H1 (cell line): ENCODE data around the gene IFT122. TPM values are rescaled to one million over a fixed set of nuclear protein-coding genes. Genes with fewer than 3 reads are reported as not detected.

Source experiments
- CHD2 ChIP-seq: IDR thresholded peaks from 2 replicates; pipeline ENCODE4 v1.6.1; 2012; ENCODE audit warnings: low read length, improper control_type of control experiment
- CTBP2 ChIP-seq: IDR thresholded peaks from 2 replicates; pipeline ENCODE4 v1.7.0; 2011; ENCODE audit warnings: borderline replicate concordance, mild to moderate bottlenecking, moderate library complexity, mixed read lengths, low read length; ENCODE audit not compliant: insufficient read depth, insufficient read length
- GTF2F1 ChIP-seq: IDR thresholded peaks from 2 replicates; pipeline ENCODE4 v1.6.1; 2012; ENCODE audit warnings: low read depth, low read length, improper control_type of control experiment, borderline replicate concordance
- MAFK ChIP-seq: IDR thresholded peaks from 2 replicates; pipeline ENCODE4 v1.6.1; 2012; ENCODE audit warnings: low read depth, mild to moderate bottlenecking, improper control_type of control experiment, low read length
- POLR2AphosphoS5 ChIP-seq: IDR thresholded peaks from 2 replicates; pipeline ENCODE4 v1.6.1; 2011; ENCODE audit warnings: low read depth, low read length
- RAD21 ChIP-seq, 2 experiments: IDR thresholded peaks in 1 of 2; conservative IDR thresholded peaks in 1 of 2; 2 replicates each; pipeline ENCODE4 v1.6.1; 2011; ENCODE audit warnings: low read depth in 2 of 2, low read length in 2 of 2, improper control_type of control experiment in 1 of 2, inconsistent platforms in 1 of 2, mild to moderate bottlenecking in 1 of 2, moderate library complexity in 1 of 2
- SIX5 ChIP-seq: IDR thresholded peaks from 2 replicates; pipeline ENCODE4 v1.6.1; 2011; ENCODE audit warnings: mild to moderate bottlenecking, low read depth, low read length
- SP4 ChIP-seq: IDR thresholded peaks from 2 replicates; pipeline ENCODE4 v1.6.1; 2012; ENCODE audit warnings: low read length, inconsistent platforms
- SRF ChIP-seq: IDR thresholded peaks from 2 replicates; pipeline ENCODE4 v1.6.1; 2011; ENCODE audit warnings: mild to moderate bottlenecking, low read depth, low read length, moderate library complexity
- TEAD4 ChIP-seq: IDR thresholded peaks from 2 replicates; pipeline ENCODE4 v1.6.1; 2012; ENCODE audit warnings: low read depth, low read length, inconsistent platforms, mixed read lengths
- polyA plus RNA-seq, 7 experiments: library from polyadenylated mRNA; depleted of rRNA in 3 of 7; stranded (reverse) in 5 of 7; unstranded in 2 of 7; fragments of >200 nt in 5 of 7; fragments of 200-250 nt in 2 of 7; gene quantifications; 1 replicate in 5 of 7; 2 replicates in 1 of 7; 4 replicates in 1 of 7; pipeline versions ENCODE4 v1.2.1 to v1.2.3, GENCODE V29; 2011 to 2013; ENCODE audit warnings: missing spikeins in 2 of 7, mixed read lengths in 2 of 7
- total RNA-seq: library from RNA; stranded (reverse); fragmentation: NEBNext Ultra II Directional; extraction: Animal tissue kit (Norgen Biotek cat#: 25700); gene quantifications from 2 replicates; pipeline ENCODE4 v1.2.1, GENCODE V29; 2021
- TF ChIP-seq, protein P1 (sequence below): fragments of 300-600 bp; sonication (generic); IDR thresholded peaks from 2 replicates; pipeline ENCODE4 v1.7.1; 2012; ENCODE audit warnings: low read length, moderate library complexity, mild to moderate bottlenecking, inconsistent platforms; ENCODE audit not compliant: insufficient replicate concordance

IFT122 gene
- total and polyA plus RNA-seq, 2 of the 8 experiments (the other 6 are each of a cell fraction or from before 2014, with no cell fraction given): 23.7 to 25.1 TPM

DNA sequence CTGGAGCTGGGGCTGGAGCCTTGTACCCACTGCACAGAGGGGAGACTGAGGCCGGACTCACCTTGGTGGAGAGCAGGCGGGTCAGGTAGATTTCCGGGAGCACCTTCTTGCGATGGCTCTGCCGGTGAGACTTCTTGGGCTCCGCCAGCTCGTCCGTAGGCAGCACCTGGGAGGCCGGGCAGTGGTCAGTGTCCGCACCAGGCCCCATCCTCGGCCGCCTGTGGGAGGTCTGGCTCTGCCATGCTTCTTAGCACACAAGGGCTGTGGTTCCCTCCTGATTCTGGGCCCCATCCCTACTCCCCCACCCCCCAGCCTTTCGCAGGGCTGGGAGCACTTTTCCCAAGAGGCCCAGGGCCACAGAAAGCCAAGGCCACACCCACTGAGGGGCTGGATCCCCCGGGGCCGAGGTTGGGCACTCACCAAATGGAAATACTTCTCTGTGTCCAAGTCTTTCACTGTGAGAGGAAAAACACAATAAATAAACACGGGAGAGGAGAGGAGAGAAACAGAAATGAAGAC, 120.3 kb downstream of the IFT122 start (continued):
- TF ChIP-seq, protein P1, sequence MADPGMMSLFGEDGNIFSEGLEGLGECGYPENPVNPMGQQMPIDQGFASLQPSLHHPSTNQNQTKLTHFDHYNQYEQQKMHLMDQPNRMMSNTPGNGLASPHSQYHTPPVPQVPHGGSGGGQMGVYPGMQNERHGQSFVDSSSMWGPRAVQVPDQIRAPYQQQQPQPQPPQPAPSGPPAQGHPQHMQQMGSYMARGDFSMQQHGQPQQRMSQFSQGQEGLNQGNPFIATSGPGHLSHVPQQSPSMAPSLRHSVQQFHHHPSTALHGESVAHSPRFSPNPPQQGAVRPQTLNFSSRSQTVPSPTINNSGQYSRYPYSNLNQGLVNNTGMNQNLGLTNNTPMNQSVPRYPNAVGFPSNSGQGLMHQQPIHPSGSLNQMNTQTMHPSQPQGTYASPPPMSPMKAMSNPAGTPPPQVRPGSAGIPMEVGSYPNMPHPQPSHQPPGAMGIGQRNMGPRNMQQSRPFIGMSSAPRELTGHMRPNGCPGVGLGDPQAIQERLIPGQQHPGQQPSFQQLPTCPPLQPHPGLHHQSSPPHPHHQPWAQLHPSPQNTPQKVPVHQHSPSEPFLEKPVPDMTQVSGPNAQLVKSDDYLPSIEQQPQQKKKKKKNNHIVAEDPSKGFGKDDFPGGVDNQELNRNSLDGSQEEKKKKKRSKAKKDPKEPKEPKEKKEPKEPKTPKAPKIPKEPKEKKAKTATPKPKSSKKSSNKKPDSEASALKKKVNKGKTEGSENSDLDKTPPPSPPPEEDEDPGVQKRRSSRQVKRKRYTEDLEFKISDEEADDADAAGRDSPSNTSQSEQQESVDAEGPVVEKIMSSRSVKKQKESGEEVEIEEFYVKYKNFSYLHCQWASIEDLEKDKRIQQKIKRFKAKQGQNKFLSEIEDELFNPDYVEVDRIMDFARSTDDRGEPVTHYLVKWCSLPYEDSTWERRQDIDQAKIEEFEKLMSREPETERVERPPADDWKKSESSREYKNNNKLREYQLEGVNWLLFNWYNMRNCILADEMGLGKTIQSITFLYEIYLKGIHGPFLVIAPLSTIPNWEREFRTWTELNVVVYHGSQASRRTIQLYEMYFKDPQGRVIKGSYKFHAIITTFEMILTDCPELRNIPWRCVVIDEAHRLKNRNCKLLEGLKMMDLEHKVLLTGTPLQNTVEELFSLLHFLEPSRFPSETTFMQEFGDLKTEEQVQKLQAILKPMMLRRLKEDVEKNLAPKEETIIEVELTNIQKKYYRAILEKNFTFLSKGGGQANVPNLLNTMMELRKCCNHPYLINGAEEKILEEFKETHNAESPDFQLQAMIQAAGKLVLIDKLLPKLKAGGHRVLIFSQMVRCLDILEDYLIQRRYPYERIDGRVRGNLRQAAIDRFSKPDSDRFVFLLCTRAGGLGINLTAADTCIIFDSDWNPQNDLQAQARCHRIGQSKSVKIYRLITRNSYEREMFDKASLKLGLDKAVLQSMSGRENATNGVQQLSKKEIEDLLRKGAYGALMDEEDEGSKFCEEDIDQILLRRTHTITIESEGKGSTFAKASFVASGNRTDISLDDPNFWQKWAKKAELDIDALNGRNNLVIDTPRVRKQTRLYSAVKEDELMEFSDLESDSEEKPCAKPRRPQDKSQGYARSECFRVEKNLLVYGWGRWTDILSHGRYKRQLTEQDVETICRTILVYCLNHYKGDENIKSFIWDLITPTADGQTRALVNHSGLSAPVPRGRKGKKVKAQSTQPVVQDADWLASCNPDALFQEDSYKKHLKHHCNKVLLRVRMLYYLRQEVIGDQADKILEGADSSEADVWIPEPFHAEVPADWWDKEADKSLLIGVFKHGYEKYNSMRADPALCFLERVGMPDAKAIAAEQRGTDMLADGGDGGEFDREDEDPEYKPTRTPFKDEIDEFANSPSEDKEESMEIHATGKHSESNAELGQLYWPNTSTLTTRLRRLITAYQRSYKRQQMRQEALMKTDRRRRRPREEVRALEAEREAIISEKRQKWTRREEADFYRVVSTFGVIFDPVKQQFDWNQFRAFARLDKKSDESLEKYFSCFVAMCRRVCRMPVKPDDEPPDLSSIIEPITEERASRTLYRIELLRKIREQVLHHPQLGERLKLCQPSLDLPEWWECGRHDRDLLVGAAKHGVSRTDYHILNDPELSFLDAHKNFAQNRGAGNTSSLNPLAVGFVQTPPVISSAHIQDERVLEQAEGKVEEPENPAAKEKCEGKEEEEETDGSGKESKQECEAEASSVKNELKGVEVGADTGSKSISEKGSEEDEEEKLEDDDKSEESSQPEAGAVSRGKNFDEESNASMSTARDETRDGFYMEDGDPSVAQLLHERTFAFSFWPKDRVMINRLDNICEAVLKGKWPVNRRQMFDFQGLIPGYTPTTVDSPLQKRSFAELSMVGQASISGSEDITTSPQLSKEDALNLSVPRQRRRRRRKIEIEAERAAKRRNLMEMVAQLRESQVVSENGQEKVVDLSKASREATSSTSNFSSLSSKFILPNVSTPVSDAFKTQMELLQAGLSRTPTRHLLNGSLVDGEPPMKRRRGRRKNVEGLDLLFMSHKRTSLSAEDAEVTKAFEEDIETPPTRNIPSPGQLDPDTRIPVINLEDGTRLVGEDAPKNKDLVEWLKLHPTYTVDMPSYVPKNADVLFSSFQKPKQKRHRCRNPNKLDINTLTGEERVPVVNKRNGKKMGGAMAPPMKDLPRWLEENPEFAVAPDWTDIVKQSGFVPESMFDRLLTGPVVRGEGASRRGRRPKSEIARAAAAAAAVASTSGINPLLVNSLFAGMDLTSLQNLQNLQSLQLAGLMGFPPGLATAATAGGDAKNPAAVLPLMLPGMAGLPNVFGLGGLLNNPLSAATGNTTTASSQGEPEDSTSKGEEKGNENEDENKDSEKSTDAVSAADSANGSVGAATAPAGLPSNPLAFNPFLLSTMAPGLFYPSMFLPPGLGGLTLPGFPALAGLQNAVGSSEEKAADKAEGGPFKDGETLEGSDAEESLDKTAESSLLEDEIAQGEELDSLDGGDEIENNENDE: no peak
- TF ChIP-seq TEAD4 (no peak), RAD21 (IDR thresholded peaks at IDR 0.05 in 1 of 2, conservative IDR thresholded peaks at IDR 0.05 in 1 of 2; ENCODE audit: low read depth in 2 of 2, low read length in 2 of 2) (no peak), SIX5 (no peak), GTF2F1 (no peak), MAFK (no peak), CHD2 (no peak), SRF (no peak), POLR2AphosphoS5 (no peak), CTBP2 (no peak), SP4 (no peak)
